ENCODE data around the gene NCOA4.
"Not testable (repeated sequence)": the region's sequence is repeated elsewhere in the genome, so short reads cannot be mapped to it uniquely, and the experiment has no call there.

The NCOA4 gene

GRCh38 chr10:46020344-46020657 is 10.1 kb downstream of the NCOA4 start:
- DNase-seq (ENCODE audit: extremely low read depth in 1 of 2, low read depth in 1 of 2), result no peak

GRCh38 chr10:46019569-46020343 is 10.7 kb downstream of the NCOA4 start:
- no peak for DNase-seq (ENCODE audit: extremely low read depth in 1 of 2, low read depth in 1 of 2)

- DNase-seq (ENCODE audit: extremely low read depth in 1 of 2, low read depth in 1 of 2), result no peak
These were observed 11.3 kb downstream of the NCOA4 start for GRCh38 chr10:46019177-46019528.

- no peak for DNase-seq (ENCODE audit: extremely low read depth in 1 of 2, low read depth in 1 of 2)
These were observed 11.8 kb downstream of the NCOA4 start for GRCh38 chr10:46018453-46019176.

GRCh38 chr10:46017733-46018132 is 12.7 kb downstream of the NCOA4 start:
- no peak for DNase-seq (ENCODE audit: extremely low read depth in 1 of 2, low read depth in 1 of 2)

GRCh38 chr10:46016811-46017210 is 13.6 kb downstream of the NCOA4 start:
- no peak for DNase-seq (ENCODE audit: extremely low read depth in 1 of 2, low read depth in 1 of 2)

- DNase-seq (ENCODE audit: extremely low read depth in 1 of 2, low read depth in 1 of 2), result no peak
These were observed 14.2 kb downstream of the NCOA4 start for GRCh38 chr10:46016190-46016589.

- no peak for DNase-seq (ENCODE audit: extremely low read depth in 1 of 2, low read depth in 1 of 2)
These were observed 15.6 kb downstream of the NCOA4 start for GRCh38 chr10:46014683-46015405.

GRCh38 chr10:46014206-46014605 is 16.2 kb downstream of the NCOA4 start:
- DNase-seq (ENCODE audit: extremely low read depth in 1 of 2, low read depth in 1 of 2), result no peak

- no peak for DNase-seq (ENCODE audit: extremely low read depth in 1 of 2, low read depth in 1 of 2)
These were observed 17.7 kb downstream of the NCOA4 start for GRCh38 chr10:46012746-46013145.

- no peak for DNase-seq (ENCODE audit: extremely low read depth in 1 of 2, low read depth in 1 of 2)
These were observed 24.2 kb downstream of the NCOA4 start for GRCh38 chr10:46006219-46006618.

- no peak for DNase-seq (ENCODE audit: extremely low read depth in 1 of 2, low read depth in 1 of 2)
These were observed 25.0 kb downstream of the NCOA4 start for GRCh38 chr10:46005383-46005782.

GRCh38 chr10:46004963-46005362 is 25.5 kb downstream of the NCOA4 start:
- DNase-seq (ENCODE audit: extremely low read depth in 1 of 2, low read depth in 1 of 2), result no peak

GRCh38 chr10:46002916-46003693 is 27.3 kb downstream of the NCOA4 start:
- DNase-seq (ENCODE audit: extremely low read depth in 1 of 2, low read depth in 1 of 2), result no peak

GRCh38 chr10:46002189-46002687 is 28.2 kb downstream of the NCOA4 start:
- DNase-seq (ENCODE audit: extremely low read depth in 1 of 2, low read depth in 1 of 2), result not testable (repeated sequence)

- DNase-seq (ENCODE audit: extremely low read depth in 1 of 2, low read depth in 1 of 2), result no peak
These were observed 29.2 kb downstream of the NCOA4 start for GRCh38 chr10:46001187-46001756.

GRCh38 chr10:46000538-46000937 is 29.9 kb downstream of the NCOA4 start:
- no peak for DNase-seq (ENCODE audit: extremely low read depth in 1 of 2, low read depth in 1 of 2)

- not testable (repeated sequence) for DNase-seq (ENCODE audit: extremely low read depth in 1 of 2, low read depth in 1 of 2)
These were observed 30.5 kb downstream of the NCOA4 start for GRCh38 chr10:45999955-46000354.

GRCh38 chr10:45997994-45998763 is 32.2 kb downstream of the NCOA4 start:
- DNase-seq (ENCODE audit: extremely low read depth in 1 of 2, low read depth in 1 of 2), result no peak

- no peak for DNase-seq (ENCODE audit: extremely low read depth in 1 of 2, low read depth in 1 of 2)
These were observed 32.9 kb downstream of the NCOA4 start for GRCh38 chr10:45997557-45997956.
